Endodermal cell (in vitro differentiated cells): ENCODE results near the gene IKZF2. TPM values are rescaled to one million over a fixed set of nuclear protein-coding genes. Genes with fewer than 3 reads are reported as not detected.

Experiments
- DNase-seq: peaks from one replicate; pipeline ENCODE4 v3.0.0-alpha.2; 2017
- H3K27ac ChIP-seq: 2 replicates; pipeline ENCODE4 v1.5.1; 2013; ENCODE audit warnings: mild to moderate bottlenecking, low read depth, low read length, moderate library complexity
- H3K27me3 ChIP-seq: 2 replicates; pipeline ENCODE4 v1.6.1; 2013; ENCODE audit warnings: mild to moderate bottlenecking, low read length, moderate library complexity; ENCODE audit not compliant: insufficient read depth, control insufficient read depth, poor library complexity, severe bottlenecking
- H3K36me3 ChIP-seq: 2 replicates; pipeline ENCODE4 v1.7.0; 2013; ENCODE audit warnings: mild to moderate bottlenecking, low read length, moderate library complexity; ENCODE audit not compliant: control insufficient read depth, insufficient read depth
- H3K4me1 ChIP-seq: one replicate; pipeline ENCODE4 v1.7.0; 2013; ENCODE audit warnings: low read length; ENCODE audit not compliant: control insufficient read depth, insufficient read depth
- H3K4me3 ChIP-seq: 2 replicates; pipeline ENCODE4 v1.5.1; 2013; ENCODE audit warnings: mild to moderate bottlenecking, low read length, moderate library complexity
- H3K9ac ChIP-seq: 2 replicates; pipeline ENCODE4 v1.6.1; 2013; ENCODE audit warnings: mild to moderate bottlenecking, low read length, moderate library complexity; ENCODE audit not compliant: poor library complexity, severe bottlenecking; ENCODE audit errors: extremely low read depth
- H3K9me3 ChIP-seq: 2 replicates; pipeline ENCODE4 v1.6.1; 2013; ENCODE audit warnings: mild to moderate bottlenecking, low read length, moderate library complexity; ENCODE audit not compliant: control insufficient read depth
- H3K27ac Mint-ChIP-seq: 2 replicates; pipeline ENCODE4 v1.8.0; 2020; ENCODE audit warnings: mixed read lengths
- H3K27me3 Mint-ChIP-seq: 2 replicates; pipeline ENCODE4 v1.8.0; 2021; ENCODE audit warnings: mild to moderate bottlenecking, mixed read lengths; ENCODE audit not compliant: insufficient read depth
- H3K36me3 Mint-ChIP-seq: 2 replicates; pipeline ENCODE4 v1.8.0; 2020; ENCODE audit warnings: low read depth, mixed read lengths
- H3K4me1 Mint-ChIP-seq: 2 replicates; pipeline ENCODE4 v1.8.0; 2020; ENCODE audit warnings: mixed read lengths
- H3K4me3 Mint-ChIP-seq: 2 replicates; pipeline ENCODE4 v1.8.0; 2020; ENCODE audit warnings: mild to moderate bottlenecking, moderate library complexity, mixed read lengths
- H3K9me3 Mint-ChIP-seq: 2 replicates; pipeline ENCODE4 v1.8.0; 2020; ENCODE audit warnings: mild to moderate bottlenecking, mixed read lengths
- CTCF ChIP-seq: fragments of 200-600 bp; sonication (generic); conservative IDR thresholded peaks from 2 replicates; pipeline ENCODE4 v1.5.0; 2021; ENCODE audit warnings: antibody characterized with exemption, mild to moderate bottlenecking
- WGBS, 2 experiments: methylation state at CpG; one replicate each; pipeline versions ENCODE4 v1.1.5 to v1.1.7; 2013; ENCODE audit warnings: missing lambda C conversion rate in 2 of 2, mixed read lengths in 1 of 2; ENCODE audit not compliant: insufficient coverage in 1 of 2, insufficient read length in 1 of 2; 5-methylcytosine and 5-hydroxymethylcytosine counted together
- total RNA-seq, 2 donors: library from RNA; stranded (reverse); fragmentation: NEBNext Ultra II Directional in 1 of 2; extraction: Animal tissue kit (Norgen Biotek cat#: 25700) in 1 of 2; gene quantifications; 2 replicates in 1 of 2; 3 replicates in 1 of 2; pipeline ENCODE4 v1.2.1, GENCODE V29; 2021

The IKZF2 gene
- total RNA-seq, 2 donors from 2014 or later = 3.9 to 8.7 TPM

DNA sequence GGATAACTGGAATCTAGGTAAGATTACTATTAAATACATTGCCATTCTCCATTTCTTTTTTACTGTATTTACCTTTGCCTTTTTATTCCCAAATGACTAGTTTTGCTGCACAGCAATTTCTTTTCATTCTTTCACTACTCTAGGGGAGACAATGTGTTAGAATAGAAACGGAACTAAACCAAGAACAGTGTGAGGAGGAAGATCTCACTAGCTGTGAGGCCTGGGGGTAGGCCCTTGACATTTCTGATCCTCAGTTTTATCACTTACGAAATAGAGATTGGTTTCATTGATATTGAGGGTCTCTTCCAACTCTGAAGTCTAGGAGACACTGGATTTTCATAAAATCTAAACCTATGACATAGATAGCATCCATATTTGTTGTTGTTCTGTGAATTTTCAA is 191.1 kb downstream of the IKZF2 start:
- Mint-ChIP-seq H3K36me3 (no peaks in the 10 kb centered on the region), H3K27me3 (no peaks in the 10 kb centered on the region), H3K9me3 (no peaks in the 10 kb centered on the region), H3K4me1 (peaks cover 27% of the 10 kb centered on the region), H3K27ac (no peak overlapping the region), H3K4me3 (no peak overlapping the region)
- H3K27me3 ChIP-seq = no peaks in the 10 kb centered on the region
- peaks cover 13% of the 10 kb centered on the region for H3K4me1 ChIP-seq
- no peak for TF ChIP-seq CTCF
- H3K9ac ChIP-seq = no peak overlapping the region
- no peak overlapping the region for H3K27ac ChIP-seq
- no peak for DNase-seq
- 97% methylated on average over 2 of the region's 2 CpGs; no CpG with 5 or more reads in 1 of the 2 experiments for WGBS, 2 experiments
- no peak overlapping the region for H3K4me3 ChIP-seq
- no peaks in the 10 kb centered on the region for H3K36me3 ChIP-seq
- no peaks in the 10 kb centered on the region for H3K9me3 ChIP-seq

DNA sequence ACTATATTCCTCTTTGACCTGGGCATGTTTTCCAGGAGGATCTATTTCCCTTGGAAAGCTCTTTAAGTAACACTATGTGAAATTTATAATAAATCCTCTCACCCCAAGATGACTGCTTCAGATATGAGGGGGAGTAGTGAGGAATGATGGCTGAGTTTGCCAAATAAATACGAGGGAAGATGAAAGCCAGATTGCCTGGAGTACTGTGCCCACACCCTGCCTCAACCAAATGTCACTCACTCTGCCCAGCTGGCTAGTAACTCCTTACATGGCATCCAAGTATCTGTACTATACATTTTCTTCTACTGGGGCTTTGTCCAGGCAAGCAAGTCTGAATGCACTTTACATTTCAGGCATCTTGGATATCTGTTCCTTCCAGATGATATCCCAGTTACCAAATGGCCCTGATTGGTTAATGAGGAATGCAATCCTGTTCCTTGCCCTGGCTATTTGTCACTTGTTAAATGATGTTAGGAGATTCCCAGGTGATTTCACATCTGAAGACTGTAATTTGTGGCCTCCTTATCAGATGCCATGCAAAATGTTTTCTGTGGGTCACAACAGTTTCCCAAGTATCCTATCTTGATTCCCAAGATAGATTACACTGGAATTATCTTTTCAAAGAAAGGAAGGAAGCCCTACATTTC is 191.8 kb downstream of the IKZF2 start:
- WGBS, 2 experiments = 93 to 100% methylated on average over 1 of the region's 1 CpG
- H3K4me3 ChIP-seq = no peak overlapping the region

GRCh38 chr2:212958757-212959295 is 192.6 kb downstream of the IKZF2 start:
- Mint-ChIP-seq H3K27ac (no peak overlapping the region), H3K27me3 (no peaks in the 10 kb centered on the region), H3K4me1 (peaks cover 27% of the 10 kb centered on the region), H3K36me3 (no peaks in the 10 kb centered on the region), H3K9me3 (no peaks in the 10 kb centered on the region), H3K4me3 (no peak overlapping the region)
- Histone ChIP-seq H3K9me3 (no peaks in the 10 kb centered on the region), H3K4me1 (peaks cover 13% of the 10 kb centered on the region), H3K36me3 (no peaks in the 10 kb centered on the region), H3K9ac (no peak overlapping the region), H3K27ac (no peak overlapping the region), H3K27me3 (no peaks in the 10 kb centered on the region), H3K4me3 (no peak overlapping the region)
- TF ChIP-seq CTCF = no peak
- 94 to 95% methylated on average over 4 to 7 of the region's 7 CpGs for WGBS, 2 experiments
- no peak for DNase-seq

More for the DNA sequence above, 191.8 kb downstream of the IKZF2 start:
- Histone ChIP-seq H3K27me3 (no peaks in the 10 kb centered on the region), H3K4me1 (peaks cover 13% of the 10 kb centered on the region), H3K36me3 (no peaks in the 10 kb centered on the region), H3K9me3 (no peaks in the 10 kb centered on the region), H3K27ac (no peak overlapping the region), H3K9ac (no peak overlapping the region)
- Mint-ChIP-seq H3K4me1 (peaks cover 27% of the 10 kb centered on the region), H3K9me3 (no peaks in the 10 kb centered on the region), H3K4me3 (no peak overlapping the region), H3K27ac (no peak overlapping the region), H3K36me3 (no peaks in the 10 kb centered on the region), H3K27me3 (no peaks in the 10 kb centered on the region)
- no peak for TF ChIP-seq CTCF
- DNase-seq = no peak
